DMS 273 treated with DMSO at 0.1 percent for 48 hours (cell line): ENCODE results near the gene IRF8.
"Not testable (repeated sequence)": the region's sequence is repeated elsewhere in the genome, so short reads cannot be mapped to it uniquely, and the experiment has no call there.

ENCODE experiments used
- DNase-seq: peaks from one replicate; lab custom pipeline; 2025; lab: John Stamatoyannopoulos, UW

Gene IRF8

GRCh38 chr16:85894266-85894665 is 4.7 kb upstream of the IRF8 start:
- no peak for DNase-seq

GRCh38 chr16:85897382-85897781 is 1.6 kb upstream of the IRF8 start:
- no peak for DNase-seq

- DNase-seq: no peak
These were observed 482 bp downstream of the IRF8 start for GRCh38 chr16:85899444-85899843.

GRCh38 chr16:85900027-85900792 is 1.2 kb downstream of the IRF8 start:
- no peak for DNase-seq

GRCh38 chr16:85901110-85901509 is 2.1 kb downstream of the IRF8 start:
- DNase-seq: no peak

GRCh38 chr16:85901773-85902365 is 2.9 kb downstream of the IRF8 start:
- DNase-seq: no peak

- DNase-seq: no peak
These were observed 3.6 kb downstream of the IRF8 start for GRCh38 chr16:85902366-85903155.

GRCh38 chr16:85903559-85903958 is 4.6 kb downstream of the IRF8 start:
- no peak for DNase-seq

GRCh38 chr16:85905110-85906095 is 6.4 kb downstream of the IRF8 start:
- no peak for DNase-seq

- no peak for DNase-seq
These were observed 7.4 kb downstream of the IRF8 start for GRCh38 chr16:85906349-85906748.

GRCh38 chr16:85907231-85907630 is 8.3 kb downstream of the IRF8 start:
- DNase-seq: not testable (repeated sequence)

GRCh38 chr16:85908444-85908843 is 9.5 kb downstream of the IRF8 start:
- no peak for DNase-seq

- DNase-seq: no peak
These were observed 10.1 kb downstream of the IRF8 start for GRCh38 chr16:85908889-85909589.

- no peak for DNase-seq
These were observed 11.2 kb downstream of the IRF8 start for GRCh38 chr16:85909932-85910853.

GRCh38 chr16:85910854-85911247 is 11.9 kb downstream of the IRF8 start:
- DNase-seq: no peak

- DNase-seq: no peak
These were observed 12.4 kb downstream of the IRF8 start for GRCh38 chr16:85911251-85911930.

GRCh38 chr16:85912211-85912974 is 13.4 kb downstream of the IRF8 start:
- no peak for DNase-seq

GRCh38 chr16:85913141-85913601 is 14.2 kb downstream of the IRF8 start:
- no peak for DNase-seq
